Mononuclear cell (primary cell): Measurements from ENCODE around the gene CUL4A. TPM values are rescaled to one million over a fixed set of nuclear protein-coding genes. Genes with fewer than 3 reads are reported as not detected.
A peak's percentile ranks its signal among the peaks of the same experiment; 100 is the strongest.

Experiments
- H3K27me3 ChIP-seq: 2 replicates; pipeline ENCODE4 v1.6.0; 2011; ENCODE audit warnings: low read length, control low read depth; ENCODE audit not compliant: insufficient read depth
- H3K4me1 ChIP-seq: 2 replicates; pipeline ENCODE4 v1.5.1; 2011; ENCODE audit warnings: mild to moderate bottlenecking, low read length, control low read depth; ENCODE audit not compliant: insufficient read depth
- H3K4me3 ChIP-seq: 2 replicates; pipeline ENCODE4 v1.5.1; 2011; ENCODE audit warnings: mild to moderate bottlenecking, low read length, moderate library complexity
- H3K9me3 ChIP-seq: 2 replicates; pipeline ENCODE4 v1.5.1; 2011; ENCODE audit warnings: low read depth, mild to moderate bottlenecking, control low read depth, low read length
- total RNA-seq: library from RNA; depleted of rRNA; stranded (reverse); fragments of >200 nt; gene quantifications from one replicate; pipeline ENCODE4 v1.2.3, GENCODE V29; 2012

CUL4A gene
- total RNA-seq, 1 donor, result 59.3 TPM

DNA sequence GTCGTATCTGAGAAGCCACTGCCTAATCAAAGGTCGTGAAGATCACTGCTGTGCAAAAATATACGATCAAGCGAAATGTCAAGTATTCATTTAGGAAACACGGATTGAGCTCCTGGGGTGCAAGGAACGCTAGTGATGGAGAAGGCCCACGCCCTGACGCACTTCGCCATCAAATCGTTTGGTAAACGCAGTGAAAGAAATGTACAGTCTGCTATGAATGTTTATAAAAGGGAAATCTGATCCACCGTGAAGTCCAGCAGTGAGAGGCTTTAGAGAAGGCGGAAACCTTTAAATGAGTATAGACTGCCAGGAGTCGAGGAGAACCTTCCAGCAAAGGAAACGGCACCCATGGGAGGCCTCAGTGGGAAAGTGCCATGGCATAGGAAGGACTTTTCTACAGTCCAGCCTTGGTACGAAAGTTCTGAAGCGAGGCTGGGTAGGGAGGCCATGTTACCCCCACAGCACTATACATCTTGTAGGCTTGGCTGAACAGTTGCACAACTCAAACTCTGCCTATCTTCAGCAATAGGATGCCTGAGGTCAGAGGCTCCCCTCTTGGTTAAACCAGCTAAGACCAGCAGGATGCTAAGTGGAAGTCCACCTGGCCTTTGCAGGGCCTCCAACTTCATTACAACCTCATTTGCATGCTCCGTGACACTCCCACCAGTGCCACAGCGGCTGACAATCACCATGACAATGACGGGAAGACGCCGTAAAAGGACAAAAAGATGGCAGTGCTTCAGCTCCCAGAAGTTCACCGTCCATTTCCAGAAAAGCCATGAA is 21.3 kb upstream of the CUL4A start:
- H3K4me3 ChIP-seq, result no peak overlapping the region
- peaks cover 28% of the 10 kb centered on the region for H3K4me1 ChIP-seq
- no peaks in the 10 kb centered on the region for H3K9me3 ChIP-seq
- H3K27me3 ChIP-seq, result no peaks in the 10 kb centered on the region

DNA sequence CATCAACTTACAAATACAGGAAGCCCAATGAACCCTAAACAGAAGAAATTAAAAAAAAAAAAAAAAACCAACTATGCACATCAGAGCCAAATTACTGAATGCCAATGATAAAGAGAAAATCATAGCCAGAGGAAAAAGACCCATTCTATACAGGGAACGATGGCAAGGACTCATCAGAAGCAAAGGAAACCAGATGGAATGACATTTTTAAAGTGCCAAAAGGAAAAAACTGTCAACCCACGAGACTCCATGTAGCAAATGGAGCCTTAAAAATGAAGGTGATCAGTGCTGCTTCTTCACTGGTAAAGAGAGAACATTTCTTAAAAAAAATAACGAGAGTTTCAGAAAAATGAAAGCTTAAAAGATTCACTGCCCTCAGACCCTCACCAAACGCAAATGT is 19.2 kb upstream of the CUL4A start:
- H3K27me3 ChIP-seq, result no peaks in the 10 kb centered on the region
- no peak overlapping the region for H3K4me3 ChIP-seq
- H3K9me3 ChIP-seq, result no peaks in the 10 kb centered on the region
- peaks cover 22% of the 10 kb centered on the region for H3K4me1 ChIP-seq

DNA sequence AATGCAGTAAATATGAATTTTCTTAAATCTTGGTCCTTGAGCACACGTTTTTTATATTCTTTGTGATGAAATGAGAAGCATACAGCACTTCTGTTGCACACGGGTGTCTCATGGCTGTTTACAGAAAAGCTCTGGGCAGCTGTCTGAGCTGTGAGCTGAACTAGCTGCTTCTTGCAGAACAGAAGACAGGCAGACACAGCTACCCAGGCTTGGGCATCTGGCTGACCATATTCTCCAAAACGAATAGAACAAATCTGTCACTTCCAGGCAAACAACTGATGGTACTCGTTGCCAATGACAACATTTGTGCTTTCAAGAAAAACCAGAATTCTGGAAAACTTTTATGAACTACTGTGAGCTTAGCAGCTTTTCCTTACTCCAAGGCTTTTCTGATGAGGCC is 17.1 kb upstream of the CUL4A start:
- Histone ChIP-seq H3K9me3 (no peaks in the 10 kb centered on the region), H3K4me1 (peaks cover 6% of the 10 kb centered on the region), H3K27me3 (no peaks in the 10 kb centered on the region), H3K4me3 (no peak overlapping the region)

DNA sequence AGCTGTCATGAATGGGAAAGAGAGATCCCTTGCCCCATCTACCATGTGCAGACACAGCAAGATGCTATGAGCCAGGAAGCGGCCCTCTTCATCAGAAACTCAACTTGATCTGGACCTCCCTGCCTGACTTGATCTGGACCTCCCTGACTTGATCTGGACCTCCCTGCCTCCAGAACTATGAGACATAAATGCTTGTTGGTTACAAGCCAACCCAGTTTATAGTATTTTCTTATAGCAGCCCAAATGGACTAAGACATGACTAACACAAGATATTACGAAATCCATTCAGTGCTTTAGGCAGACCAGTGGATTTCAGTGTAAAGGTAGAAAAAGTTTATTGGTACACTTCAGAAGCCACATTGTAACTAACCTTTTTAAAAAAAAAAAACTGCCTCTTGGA is 16.5 kb upstream of the CUL4A start:
- H3K27me3 ChIP-seq, result no peaks in the 10 kb centered on the region
- H3K4me3 ChIP-seq, result no peak overlapping the region
- peaks cover 2% of the 10 kb centered on the region for H3K4me1 ChIP-seq
- no peaks in the 10 kb centered on the region for H3K9me3 ChIP-seq

DNA sequence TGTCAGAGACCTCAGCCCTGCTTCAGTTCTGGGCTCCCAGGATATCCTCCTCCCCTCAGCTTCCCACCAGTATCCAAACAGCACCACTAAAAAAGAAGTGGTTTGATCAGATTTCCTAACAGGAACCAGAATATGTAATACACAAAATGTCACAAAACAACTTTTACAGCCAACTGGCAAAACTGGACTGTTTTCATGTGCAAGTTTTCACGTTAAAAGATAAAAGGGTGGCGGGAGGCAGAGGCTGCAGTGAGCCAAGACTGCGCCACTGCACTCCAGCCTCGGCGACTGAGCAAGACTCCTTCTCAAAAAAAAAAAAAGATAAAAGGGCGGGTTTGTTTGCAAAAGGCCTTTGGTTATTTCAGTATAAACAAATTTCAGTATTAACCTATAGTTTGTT is 14.1 kb upstream of the CUL4A start:
- Histone ChIP-seq H3K9me3 (no peaks in the 10 kb centered on the region), H3K4me3 (no peak overlapping the region), H3K4me1 (no peaks in the 10 kb centered on the region), H3K27me3 (no peaks in the 10 kb centered on the region)

DNA sequence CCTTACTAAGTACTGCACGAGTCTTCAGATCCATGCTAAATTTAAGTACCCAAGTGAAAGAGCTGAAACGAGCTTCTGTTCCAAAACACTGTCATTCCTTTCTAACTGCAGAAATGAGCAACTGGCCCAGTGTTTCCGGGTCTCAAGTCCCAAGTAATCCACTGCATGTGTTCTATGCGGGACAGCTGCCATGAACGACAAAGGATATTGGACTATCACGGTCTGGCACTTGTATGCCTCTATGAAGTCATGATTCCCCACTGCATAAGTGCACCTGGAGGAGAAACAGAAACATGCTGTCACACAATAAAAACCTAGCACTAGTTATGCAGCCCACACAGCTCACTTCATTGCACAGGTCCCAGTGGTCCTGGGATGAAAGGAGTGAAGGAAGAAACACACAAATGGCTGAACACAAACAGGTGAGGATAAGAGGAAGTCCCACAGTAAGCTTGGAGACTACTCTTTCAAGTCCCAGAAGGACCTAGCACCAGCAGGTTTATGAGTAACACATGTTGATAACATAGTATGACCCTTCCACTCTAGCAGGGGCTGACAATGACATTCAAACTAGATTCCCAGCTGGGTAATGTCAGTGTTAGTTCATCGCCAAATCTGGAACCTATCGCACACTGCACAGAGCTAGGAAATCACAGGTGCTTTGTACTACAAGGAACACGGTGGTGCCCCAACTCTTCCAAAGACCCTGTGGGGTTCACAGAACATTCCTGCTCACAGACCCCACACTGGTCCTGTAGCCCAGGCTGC is 12.3 kb upstream of the CUL4A start:
- no peaks in the 10 kb centered on the region for H3K9me3 ChIP-seq
- H3K4me1 ChIP-seq, result no peaks in the 10 kb centered on the region
- H3K27me3 ChIP-seq, result no peaks in the 10 kb centered on the region
- no peak overlapping the region for H3K4me3 ChIP-seq

DNA sequence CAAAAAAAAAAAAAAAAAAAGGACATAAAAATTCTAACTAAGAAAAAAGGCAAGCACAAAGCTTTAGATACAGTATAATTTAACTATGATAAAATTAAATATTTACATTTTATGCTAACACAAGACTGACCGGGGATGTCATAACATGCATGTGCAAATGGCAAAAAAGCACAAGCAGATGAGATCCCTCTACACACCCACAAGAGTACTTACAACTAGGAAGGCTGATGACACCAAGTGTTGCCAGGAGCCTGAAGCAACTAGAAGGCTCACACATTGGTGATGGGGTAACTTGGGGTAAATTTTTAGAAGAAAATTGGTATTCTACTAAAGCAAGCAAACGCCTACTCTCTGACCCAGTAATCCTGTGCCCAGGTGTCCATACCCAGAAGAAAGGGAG is 7.6 kb upstream of the CUL4A start:
- Histone ChIP-seq H3K9me3 (no peaks in the 10 kb centered on the region), H3K4me3 (no peak overlapping the region), H3K4me1 (peaks cover 8% of the 10 kb centered on the region), H3K27me3 (no peaks in the 10 kb centered on the region)

DNA sequence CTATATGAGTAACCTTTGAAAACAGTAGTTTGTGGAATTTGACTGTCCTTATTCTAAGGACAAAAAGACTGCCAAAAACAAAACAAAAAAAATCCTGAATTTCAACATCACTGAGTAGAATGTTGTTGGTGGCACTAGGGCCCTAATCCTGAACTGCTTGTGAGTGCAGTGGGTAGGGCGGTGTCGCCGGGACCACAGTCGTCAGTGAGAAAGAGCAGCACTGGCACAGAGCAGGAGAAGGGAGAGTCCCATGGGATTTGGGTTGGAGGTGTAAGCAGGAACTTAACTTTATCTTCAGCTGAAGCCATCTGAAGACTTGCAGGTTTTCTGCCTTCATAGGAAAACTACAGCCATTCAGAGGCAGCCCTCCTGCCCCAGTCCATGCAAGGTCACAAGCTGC is 6.5 kb upstream of the CUL4A start:
- no peak overlapping the region for H3K4me3 ChIP-seq
- H3K4me1 ChIP-seq, result peaks cover 15% of the 10 kb centered on the region
- H3K9me3 ChIP-seq, result no peaks in the 10 kb centered on the region
- no peaks in the 10 kb centered on the region for H3K27me3 ChIP-seq

DNA sequence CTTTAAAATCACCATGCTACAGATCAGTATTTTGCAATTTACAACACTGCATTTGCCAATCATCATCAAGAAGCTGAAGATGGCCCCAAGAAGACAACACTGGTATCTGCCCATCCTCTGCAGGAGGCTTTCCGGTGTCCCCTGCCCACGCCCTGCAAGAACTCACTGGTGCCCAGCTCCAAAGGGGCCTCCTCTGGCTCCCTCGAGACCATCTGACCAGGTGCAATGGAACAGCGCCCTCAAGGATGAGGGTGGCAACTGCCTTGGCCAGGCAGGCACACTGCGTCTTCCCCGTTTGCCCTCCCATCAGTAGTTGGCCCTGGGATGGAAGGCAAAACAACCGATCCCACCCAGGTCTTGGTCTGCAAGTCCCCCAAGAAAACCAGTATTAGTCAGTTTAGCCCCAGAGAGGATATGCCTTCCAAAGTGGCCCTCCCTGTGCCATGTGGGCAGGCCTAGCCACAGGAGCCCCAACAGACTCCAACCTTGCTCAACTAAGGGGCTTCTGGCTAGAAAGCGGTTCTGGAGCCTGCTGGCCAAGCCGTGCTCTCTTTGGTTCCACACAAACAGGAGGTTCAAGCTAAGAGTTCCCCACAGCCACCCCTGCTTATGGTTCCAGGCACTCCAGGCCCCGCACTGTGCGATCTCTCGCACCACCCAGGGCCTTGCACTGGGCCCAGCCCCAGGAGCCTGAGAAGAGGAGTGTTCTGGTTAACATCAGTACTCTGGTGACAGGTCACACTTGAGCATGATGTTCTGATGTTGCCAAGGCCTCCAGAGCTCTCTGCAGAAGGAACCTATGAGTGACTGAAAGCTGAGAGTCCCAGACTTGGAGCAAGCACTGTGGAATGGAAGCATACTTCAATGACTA is 5.7 kb upstream of the CUL4A start:
- no peaks in the 10 kb centered on the region for H3K9me3 ChIP-seq
- H3K4me1 ChIP-seq, result peaks cover 18% of the 10 kb centered on the region
- H3K27me3 ChIP-seq, result no peaks in the 10 kb centered on the region
- no peak overlapping the region for H3K4me3 ChIP-seq

DNA sequence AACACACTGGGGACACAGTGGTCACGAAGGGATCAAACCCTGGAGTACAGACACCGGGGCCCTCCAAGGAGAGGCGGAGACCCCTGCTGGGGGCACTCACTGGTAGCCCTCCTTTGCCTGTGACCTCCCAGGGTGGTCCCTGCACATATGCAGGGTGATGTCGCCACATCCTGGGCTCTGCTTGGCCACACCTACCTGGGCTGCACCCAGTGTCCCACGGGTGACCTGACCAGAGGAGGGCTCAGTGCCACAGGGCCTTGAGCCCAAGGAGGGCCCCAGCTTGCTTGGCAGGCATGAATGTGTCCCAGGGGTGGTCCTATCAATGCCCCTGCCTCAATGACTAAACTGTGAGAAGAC is 5.1 kb upstream of the CUL4A start:
- Histone ChIP-seq H3K9me3 (no peaks in the 10 kb centered on the region), H3K4me3 (no peak overlapping the region), H3K4me1 (peaks cover 18% of the 10 kb centered on the region), H3K27me3 (no peaks in the 10 kb centered on the region)

DNA sequence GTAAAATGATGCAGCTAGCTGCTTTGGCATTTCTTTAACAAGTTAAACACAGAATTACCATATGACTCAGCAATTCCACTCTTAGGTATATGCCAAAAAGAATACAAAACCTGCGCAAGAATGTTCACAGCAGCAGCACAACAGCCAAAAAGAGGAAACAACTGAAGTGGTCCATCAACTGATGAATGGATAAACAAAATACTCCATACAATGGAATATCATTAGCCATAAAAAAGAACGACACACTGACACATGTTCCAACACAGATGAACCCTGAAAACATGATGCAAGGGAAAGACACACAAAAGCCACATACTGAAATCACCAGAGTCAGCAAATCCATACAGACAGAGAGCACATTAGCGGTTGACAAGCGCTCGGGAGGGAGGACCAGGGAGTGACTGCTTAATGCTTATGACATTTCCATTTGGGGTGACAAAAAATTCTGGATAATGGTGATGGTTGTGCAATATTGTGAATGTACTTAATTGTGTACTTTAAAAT is 3.9 kb upstream of the CUL4A start:
- H3K4me1 ChIP-seq, result peaks cover 23% of the 10 kb centered on the region
- H3K9me3 ChIP-seq, result no peaks in the 10 kb centered on the region
- H3K4me3 ChIP-seq, result no peak overlapping the region
- H3K27me3 ChIP-seq, result no peaks in the 10 kb centered on the region

DNA sequence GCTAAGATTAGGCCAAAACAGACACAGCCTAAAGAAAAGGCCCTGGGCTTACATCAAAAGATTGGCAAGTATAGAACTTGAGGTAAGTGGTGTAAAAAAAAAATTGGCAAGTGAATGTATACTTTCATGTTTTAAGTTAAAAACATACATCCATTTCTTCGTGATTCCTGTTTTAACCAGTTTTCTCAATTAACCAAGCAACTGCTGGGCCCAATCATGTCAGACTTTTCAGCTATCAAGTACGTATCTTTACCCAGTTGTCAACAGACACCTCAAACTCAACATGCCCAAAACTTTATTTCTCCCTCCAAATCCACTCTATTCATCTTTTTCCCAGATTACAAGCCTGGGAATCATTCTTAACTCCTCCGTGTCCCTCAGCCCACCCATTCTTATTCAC is 2.0 kb upstream of the CUL4A start:
- Histone ChIP-seq H3K4me1 (peaks cover 32% of the 10 kb centered on the region), H3K27me3 (no peaks in the 10 kb centered on the region), H3K4me3 (peak overlapping the region; percentile 84), H3K9me3 (no peaks in the 10 kb centered on the region)

DNA sequence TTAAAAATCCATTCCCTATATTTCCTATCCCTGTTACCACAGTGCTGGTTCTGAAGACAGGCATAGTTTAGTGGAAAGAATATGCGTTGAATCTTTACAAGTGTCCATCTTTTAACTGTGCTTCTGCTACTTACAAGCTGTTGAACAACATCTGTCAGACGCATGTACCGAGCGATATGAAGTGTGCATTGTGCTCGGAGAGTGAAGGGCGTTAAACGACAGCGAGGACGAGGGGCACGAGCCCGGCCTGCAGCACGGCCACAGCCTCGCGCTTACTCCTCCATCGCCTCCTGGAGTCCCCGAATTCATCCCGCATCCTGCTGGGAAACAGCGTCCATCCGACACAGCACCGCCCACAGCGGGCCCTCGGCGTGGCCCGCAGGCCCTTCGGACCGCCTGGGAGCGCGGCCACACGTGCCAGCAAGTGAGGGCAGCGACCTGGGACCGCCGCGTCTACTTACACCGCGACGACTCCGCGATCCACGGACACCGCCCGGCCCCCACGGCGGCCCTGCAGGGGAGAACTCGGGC is 1.5 kb upstream of the CUL4A start:
- Histone ChIP-seq H3K4me1 (peaks cover 37% of the 10 kb centered on the region), H3K9me3 (no peaks in the 10 kb centered on the region), H3K27me3 (no peaks in the 10 kb centered on the region), H3K4me3 (peak overlapping the region; percentile 84)

DNA sequence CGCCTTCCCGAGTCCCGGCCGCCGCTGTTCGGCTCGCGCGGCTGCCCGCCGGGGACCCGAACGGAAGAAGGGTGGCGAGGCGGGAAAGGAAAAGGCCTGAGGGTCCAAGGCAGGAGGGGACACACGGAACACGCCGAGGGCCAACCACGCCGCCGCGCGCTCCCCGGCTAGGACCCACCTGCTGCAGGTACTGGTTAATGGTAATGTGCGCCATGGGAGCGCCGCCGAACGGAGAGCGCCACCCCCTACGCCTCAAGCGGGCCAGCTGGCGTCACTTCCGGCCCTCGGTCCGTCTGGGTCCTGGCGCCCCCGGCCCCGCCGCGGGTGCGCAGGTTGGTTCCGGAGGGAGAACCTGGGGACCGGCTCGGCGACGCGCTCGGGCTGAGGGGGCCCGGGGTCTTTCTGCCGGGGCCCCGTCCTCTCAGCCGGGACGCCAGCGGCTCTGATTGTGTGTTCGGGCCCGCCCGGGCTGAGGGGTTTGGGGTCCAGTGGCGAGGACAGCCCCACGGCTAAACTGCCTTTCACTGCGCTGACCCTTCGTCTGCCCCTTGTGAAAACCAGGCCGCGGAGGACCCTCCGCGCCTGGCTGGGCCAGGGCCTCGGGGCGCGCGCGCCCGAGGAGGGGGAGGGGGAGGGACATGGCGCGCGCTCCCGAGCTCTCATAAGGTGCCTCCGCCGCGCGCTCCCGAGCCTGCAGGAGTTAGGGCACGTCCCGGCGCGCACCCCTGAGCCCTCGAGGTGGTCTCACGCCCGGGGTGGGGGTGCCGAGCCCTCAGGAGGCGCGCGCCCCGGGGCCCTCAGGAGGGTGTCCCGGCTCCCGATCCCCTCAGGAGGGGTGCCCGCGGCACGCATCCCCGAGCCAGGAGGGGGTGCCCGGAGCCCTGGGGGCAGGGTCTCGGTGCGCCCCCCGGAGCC is 735 bp upstream of the CUL4A start, which contains the start of gene PCID2:
TSS of gene PCID2 (minus strand) at position 249 of the 915 bp plus-strand sequence. CDS start at position 214, 35 bp downstream.
- peak within 1 kb of the TSS; percentile 84 for H3K4me3 ChIP-seq
- H3K4me1 ChIP-seq, result peaks cover 44% of the 10 kb centered on the region
- no peaks in the 10 kb centered on the region for H3K27me3 ChIP-seq
- H3K9me3 ChIP-seq, result no peaks in the 10 kb centered on the region
